T-helper 1 cell treated with Interleukin-12 subunit alpha and Interleukin-12 subunit beta and Interleukin-4 antibody, amounts not matched to agents 30 ng/mL and 1 ng/mL, for 36 hours (primary cell): ENCODE results near the gene PHRF1. TPM values are rescaled to one million over a fixed set of nuclear protein-coding genes. Genes with fewer than 3 reads are reported as not detected.

Experiments used
- intact Hi-C: fragments of 100-400 bp; cut with micrococcal nuclease; formaldehyde crosslinking; loops from one replicate; pipeline ENCODE4 v1.15.1; 2024
- total RNA-seq: library from RNA; stranded (reverse); gene quantifications from 2 replicates; pipeline ENCODE4 v1.2.3, GENCODE V29; 2022

The PHRF1 gene
- total RNA-seq, 1 donor from 2014 or later = 51.2 TPM

DNA sequence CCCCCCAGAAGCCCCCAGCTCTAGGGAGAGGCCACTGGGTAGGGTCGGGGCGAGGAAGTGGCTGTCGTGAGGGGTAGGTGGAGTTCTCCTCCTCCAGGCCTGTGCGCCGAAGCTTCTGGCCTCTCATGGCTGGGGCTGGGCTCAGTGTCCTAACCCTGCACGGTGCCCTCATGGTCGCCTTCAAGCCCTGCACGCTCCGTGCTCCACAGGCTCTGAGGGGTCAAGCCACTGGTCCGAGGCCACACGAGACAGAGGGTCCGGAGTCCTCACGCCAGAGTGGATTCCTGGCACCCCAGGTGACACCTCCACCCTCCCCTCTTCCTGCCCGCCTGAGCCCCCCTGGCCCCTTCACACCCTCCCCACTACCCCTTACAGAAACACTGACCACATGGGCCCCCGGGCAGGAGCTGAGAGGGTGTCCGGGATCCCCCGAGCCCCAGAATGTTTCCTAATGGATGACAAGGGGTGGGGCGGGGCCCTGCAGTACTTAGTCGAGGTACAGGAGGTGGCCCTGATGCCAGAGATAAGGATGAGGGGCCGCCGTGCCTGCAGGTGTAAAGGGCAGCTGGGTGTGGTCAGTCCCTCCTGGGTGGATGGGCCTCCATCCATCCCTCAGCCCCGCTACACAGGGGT lies 49.5 kb downstream of the PHRF1 start:
- intact Hi-C loops = no loop called here

DNA sequence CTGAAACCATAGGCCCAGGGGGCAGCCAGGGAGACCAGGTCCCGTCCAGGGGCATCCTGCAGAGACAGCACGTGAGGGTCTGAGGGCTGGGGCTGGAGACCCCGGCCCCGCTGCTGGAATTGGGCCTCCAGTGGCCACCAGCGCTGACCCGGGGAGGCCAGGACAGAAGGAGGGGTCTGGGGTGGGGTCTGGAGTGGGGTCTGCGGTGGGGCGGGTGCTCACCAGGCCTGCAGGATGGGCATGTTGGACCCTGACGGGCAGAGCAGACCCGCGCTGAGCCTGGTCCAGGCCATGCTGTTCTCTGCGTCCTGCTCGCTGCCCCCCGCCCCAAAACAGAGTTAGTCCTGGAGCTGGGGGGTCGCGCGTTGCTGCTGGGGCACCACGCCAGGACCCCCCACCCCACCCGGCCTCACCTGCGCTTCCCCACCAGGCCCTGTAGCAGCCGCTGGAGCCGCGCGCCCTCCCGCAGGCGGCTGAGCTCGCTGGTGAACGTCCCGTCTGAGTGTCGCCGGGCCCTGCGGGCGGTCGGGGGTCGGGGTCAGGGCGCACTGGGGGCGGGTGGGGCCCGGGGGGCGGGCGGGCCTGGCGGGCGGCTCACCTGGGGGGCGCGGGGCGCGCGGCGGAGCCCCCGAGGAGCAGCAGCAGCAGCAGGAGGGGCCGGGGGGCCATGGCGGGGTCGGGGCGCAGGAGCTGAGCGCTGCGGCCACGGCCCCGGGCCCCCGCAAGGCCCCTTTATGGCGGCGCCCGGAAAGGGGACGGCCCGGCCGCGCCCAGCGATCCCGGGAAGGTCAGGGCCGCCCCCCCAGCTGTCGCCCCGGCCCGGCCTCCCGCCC lies 50.4 kb downstream of the PHRF1 start, which contains the start of gene SCT:
Gene SCT (minus strand): TSS at position 707 of the 833 bp plus-strand sequence. CDS start 38 bp downstream, at position 669.
- intact Hi-C loops = no loop called here

DNA sequence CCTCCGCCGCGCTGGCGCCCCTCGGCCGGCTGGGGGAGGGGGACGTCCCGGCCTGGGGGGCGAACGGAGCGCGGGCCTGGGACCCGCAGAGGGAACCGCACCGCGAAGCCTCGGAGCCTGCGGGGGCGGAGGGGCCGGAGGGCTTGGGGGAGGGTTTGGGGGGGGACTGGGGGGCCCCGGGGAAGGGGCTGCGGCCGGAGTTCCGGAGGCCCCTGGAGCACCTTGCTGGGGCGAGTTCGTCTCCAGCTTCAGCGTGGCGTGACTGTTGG lies 51.0 kb downstream of the PHRF1 start:
- intact Hi-C loops = no loop called here

DNA sequence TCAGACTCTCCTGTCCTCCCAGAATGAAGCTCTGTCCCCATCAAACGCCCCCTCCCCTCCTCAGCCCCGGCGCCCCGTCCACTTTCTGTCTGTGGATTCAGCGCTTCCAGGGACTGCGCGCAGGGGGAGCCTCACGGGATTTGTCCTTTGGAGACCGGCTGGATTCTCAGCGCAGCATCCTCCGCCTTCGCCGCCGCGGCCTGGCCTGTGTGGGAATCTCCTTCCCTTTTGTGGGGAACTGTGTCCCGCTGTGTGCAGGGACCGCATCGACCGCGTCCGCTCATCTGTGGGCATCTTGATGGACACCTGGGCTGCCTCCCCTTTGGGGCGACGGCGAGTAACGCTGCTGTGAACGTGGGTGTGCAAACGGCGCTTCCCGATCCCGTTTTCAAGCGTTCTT lies 51.8 kb downstream of the PHRF1 start:
- intact Hi-C loops = no loop called here

DNA sequence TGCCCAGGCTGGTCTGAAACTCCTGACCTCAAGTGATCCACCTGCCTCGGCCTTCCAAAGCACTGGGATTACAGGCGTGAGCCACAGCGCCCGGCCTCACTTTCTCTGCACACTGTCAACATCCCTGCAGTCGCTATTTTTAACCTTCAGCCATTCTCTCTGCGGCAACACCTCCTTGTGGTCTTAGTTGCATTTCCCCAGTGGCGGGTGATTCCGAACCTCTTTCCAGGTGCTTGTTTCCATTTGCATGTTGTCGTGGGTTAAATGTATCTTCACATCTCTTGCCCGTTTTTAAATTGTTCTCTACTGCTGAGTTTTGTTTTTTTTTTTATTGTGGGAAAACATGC lies 52.9 kb downstream of the PHRF1 start:
- intact Hi-C loops = no loop called here

DNA sequence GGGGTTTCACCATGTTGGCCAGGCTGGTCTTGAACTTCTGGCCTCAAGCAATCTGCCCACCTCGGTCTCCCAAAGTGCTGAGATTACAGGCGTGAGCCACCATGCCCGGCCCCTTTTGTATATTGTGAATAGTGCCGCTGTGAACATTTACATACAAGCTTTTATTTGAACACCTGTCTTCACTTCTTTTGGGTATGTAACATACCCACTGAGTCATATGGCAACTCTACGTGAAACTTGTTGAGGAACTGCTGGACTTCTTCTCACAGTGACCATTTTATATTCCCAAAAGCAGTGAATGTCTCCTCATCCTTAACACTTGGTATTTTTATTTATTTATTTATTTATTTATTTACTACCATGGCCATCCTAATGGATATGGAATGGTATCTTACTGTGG lies 54.6 kb downstream of the PHRF1 start:
- intact Hi-C loops = no loop called here

DNA sequence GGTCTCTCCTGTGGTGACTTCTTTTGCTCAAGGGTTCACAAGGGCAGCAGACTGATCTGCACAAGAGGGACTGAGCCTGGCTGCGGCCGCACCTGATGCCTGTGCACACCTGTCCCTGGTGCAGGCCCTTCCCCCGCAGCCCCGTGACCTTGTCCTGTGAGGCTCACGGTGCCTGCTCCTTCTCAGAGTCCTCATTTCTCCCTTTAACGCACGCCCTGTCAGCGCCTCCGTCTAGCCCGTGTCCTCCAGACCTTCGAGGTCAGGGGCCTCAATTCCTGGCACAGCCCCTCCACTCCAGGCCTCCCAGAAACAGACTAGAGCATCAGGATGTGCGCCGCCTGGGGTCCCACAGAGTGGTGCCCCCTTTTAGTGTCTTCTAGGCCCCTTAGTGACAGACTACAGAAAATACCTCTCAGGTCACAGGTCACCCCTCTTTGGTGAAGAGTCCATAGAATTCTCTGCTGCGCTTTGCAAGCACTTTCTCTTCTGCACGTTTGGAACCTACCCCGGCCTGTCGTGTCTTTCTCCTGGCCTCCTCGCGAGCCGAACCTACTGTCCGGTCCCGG lies 59.8 kb downstream of the PHRF1 start:
- intact Hi-C loops = no loop called here

DNA sequence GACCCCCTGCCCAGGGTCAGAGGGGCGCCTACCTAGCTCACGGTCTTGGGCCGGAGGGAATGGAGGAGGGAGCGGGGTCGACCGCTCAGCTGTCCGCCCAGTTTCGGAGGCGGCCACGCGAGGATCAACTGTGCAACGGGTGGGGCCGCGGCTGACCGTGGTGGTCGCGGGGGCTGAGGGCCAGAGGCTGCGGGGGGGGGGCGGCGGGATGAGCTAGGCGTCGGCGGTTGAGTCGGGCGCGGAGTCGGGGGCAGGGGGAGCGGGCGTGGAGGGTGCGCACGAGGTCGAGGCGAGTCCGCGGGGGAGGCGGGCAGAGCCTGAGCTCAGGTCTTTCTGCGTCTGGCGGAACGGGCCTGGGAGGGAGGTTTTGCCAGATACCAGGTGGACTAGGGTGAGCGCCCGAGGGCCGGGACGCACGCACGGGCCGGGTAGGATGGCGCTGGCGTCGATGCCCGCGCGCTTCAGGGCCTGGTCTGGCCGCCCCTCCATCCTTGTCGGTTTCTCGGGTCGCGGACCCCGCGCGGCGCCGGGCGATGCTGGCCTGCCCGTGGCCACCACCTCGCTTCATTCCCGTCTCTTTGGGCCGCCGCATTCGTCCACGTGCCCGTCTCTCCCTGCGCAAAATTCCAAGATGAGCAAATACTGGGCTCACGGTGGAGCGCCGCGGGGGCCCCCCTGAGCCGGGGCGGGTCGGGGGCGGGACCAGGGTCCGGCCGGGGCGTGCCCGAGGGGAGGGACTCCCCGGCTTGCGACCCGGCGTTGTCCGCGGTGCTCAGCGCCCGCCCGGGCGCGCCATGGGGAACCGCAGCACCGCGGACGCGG lies 60.5 kb downstream of the PHRF1 start, which contains the start of gene DRD4:
Gene DRD4 (plus strand): TSS at position 759 of the 822 bp plus-strand sequence. CDS start 36 bp downstream, at position 795.
- intact Hi-C loops = no loop called here

DNA sequence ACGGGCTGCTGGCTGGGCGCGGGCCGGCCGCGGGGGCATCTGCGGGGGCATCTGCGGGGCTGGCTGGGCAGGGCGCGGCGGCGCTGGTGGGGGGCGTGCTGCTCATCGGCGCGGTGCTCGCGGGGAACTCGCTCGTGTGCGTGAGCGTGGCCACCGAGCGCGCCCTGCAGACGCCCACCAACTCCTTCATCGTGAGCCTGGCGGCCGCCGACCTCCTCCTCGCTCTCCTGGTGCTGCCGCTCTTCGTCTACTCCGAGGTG lies 61.0 kb downstream of the PHRF1 start:
- intact Hi-C loops = no loop called here

DNA sequence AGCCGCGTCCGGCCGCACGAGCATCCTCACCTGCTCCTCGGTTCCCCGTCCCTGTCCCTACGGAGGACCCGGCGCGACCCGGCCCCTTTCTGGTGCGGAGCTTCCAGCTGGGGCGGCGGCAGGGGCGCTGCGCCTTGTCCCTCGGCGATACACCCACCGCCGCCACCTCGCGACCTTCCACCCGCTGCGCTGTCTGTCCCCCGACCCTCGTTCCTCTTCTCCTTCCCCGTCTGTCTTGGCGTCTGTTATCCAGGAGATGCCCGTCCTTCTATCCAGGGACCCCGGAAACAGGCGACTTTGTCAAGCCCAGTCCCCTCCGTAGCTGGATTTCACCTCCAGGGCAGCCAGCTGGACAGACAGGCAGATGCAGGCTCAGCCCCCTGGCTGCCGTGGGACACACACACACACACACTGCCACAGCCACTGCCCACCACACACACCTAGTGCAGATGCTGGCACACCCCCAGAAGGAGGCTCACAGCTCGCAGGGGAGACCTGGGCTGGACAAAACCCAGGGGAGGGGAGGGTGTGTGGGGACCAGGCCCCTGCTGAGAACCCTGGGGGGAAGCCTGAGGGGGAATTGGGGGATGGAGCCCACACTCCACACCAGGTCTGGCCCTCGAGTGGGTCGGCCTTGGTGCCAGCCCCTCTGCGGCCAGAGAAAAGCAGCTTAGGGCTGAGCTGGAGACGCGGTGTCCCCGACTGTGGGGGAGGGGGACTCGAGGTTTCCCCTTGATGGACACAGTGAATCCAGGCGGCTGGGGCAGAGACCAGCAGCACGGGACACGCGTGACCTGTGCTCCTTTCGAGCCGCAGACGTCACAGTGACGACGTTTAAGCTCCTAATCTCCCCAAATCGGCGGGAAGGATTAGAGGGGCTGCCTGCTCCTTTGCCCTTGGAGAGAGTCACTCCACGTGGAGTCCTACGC lies 61.6 kb downstream of the PHRF1 start:
- intact Hi-C loops = no loop called here

DNA sequence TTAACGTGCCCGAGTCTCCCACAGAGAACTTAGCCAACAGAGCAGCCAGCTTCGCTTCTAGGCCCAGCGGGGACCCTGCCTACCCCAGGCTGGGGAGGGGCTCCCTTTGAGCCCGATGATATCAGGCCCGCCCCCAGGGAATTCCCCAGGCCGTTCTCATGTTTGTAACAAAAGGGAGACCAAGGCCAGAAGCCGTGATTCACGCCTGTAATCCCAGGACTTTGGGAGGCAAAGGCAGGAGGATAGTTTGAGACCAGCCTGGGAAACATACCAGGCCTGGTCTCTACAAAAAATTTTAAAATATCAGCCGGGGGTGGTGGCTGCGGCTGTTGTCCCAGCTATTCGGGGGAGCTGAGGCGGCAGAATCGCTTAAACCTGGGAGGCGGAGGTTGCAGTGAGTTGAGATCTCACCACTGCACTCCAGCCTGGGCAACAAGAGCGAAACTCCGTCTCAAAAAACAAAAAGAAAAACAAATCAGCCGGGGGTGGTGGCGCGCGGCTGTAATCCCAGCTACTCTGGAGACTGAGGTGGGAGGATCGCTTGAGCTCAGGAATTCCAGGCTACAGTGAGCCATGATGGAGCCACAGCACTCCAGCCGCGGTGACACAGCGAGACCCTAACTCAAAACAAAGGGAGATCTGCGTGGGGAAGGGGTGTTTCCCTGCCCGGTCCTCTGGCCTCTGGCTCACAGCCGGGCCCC lies 62.5 kb downstream of the PHRF1 start:
- intact Hi-C loops = no loop called here

DNA sequence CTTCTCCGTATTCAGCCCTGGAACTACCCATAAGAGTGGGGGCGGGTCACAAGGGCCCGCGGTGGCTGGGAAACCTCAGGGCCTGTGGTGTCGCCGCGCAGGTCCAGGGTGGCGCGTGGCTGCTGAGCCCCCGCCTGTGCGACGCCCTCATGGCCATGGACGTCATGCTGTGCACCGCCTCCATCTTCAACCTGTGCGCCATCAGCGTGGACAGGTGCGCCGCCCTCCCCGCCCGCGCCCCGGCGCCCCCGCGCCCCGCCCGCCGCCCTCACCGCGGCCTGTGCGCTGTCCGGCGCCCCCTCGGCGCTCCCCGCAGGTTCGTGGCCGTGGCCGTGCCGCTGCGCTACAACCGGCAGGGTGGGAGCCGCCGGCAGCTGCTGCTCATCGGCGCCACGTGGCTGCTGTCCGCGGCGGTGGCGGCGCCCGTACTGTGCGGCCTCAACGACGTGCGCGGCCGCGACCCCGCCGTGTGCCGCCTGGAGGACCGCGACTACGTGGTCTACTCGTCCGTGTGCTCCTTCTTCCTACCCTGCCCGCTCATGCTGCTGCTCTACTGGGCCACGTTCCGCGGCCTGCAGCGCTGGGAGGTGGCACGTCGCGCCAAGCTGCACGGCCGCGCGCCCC lies 63.2 kb downstream of the PHRF1 start:
- intact Hi-C loops = no loop called here

DNA sequence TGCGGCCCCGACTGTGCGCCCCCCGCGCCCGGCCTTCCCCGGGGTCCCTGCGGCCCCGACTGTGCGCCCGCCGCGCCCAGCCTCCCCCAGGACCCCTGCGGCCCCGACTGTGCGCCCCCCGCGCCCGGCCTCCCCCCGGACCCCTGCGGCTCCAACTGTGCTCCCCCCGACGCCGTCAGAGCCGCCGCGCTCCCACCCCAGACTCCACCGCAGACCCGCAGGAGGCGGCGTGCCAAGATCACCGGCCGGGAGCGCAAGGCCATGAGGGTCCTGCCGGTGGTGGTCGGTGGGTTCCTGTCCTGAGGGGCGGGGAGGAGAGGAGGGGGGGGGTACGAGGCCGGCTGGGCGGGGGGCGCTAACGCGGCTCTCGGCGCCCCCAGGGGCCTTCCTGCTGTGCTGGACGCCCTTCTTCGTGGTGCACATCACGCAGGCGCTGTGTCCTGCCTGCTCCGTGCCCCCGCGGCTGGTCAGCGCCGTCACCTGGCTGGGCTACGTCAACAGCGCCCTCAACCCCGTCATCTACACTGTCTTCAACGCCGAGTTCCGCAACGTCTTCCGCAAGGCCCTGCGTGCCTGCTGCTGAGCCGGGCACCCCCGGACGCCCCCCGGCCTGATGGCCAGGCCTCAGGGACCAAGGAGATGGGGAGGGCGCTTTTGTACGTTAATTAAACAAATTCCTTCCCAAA lies 63.9 kb downstream of the PHRF1 start:
- intact Hi-C loops = no loop called here

DNA sequence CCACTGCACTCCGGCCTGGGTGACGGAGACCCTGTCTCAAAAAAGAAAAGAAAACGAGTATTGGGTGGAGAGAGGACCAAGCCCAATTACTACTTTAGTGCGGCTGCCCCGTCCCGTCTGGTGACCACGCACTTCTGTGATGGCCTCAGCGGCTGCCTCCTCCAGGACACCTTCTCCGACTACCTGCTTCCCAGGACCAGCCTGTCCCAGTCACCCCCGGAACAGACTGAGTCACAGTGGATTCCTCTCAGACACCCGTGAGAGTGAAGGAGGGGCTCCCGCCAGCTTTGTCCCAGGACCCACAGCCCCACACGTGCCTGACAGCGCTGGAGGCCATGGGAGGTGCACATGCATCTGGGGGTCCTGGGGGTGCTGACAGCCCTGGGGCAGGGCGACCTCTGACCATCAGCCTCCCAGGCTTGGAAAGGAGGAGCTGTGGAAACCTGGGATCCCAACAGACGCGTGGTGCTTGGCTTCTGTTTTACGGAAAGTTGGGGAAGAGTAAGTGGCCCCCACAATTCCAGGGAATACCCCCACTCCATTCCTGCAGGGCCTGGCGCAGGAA lies 65.6 kb downstream of the PHRF1 start:
- intact Hi-C loops = no loop called here

DNA sequence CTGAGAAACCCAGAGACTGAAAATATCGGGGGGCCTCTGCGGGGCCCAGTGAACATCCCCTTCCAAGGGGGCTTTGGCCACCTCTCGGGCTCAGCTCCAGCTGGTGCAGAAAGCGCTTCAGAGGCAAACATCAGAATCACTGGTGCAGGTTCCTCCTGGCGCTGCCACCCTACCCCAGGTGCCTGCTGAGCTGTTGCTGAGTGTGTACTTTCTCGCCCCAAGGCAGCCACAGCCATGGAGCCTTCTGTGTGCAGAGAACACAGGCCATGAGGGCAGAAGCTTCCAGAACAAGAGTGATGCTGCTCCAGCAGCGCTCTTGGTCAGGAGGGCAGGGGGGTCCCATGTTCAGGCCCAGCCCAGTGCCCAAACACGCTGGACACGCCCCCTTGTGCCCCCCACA lies 67.1 kb downstream of the PHRF1 start:
- intact Hi-C loops = no loop called here

DNA sequence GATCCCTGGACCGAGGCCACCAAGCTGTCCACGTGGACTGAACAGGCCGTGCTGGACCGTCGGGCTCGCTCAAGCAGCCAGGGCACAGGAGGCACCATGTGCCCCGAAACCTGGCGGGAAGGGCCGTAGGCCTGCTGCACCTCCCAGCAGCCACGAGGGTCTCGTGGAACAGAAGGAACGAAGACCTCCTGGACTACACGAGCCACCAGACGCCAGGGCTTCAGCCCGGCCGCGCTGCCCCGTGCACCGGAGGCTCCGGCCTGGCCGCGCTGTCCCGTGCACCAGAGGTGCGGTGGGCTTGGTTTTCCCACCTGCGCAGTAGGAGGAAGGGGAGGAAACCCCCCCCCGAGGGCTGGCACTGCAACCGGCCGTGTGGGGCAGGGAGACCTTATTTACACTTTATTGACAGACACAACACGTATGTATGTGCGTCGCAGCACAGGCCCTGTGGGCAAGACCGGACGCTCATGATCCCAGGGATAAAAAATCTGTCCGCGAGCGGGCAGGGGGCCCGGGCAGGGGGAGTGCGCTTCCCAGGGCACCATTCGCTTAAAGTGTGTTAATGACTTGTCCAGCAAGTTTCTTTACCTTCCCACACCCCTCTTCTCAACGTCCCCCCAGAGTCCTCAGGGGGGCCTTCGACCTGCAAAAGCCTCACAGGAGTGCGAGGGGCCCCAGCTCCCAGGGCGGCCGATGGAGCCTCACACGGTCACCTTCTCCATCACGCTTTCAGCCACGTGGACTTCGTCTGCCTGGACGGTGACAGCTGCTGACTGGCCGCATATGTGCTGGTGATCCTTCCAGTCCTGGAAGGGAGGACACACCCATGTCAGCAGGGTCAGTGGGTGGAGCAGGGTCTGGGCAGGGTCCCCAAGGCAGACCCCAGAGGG lies 67.8 kb downstream of the PHRF1 start:
- intact Hi-C loops = no loop called here

DNA sequence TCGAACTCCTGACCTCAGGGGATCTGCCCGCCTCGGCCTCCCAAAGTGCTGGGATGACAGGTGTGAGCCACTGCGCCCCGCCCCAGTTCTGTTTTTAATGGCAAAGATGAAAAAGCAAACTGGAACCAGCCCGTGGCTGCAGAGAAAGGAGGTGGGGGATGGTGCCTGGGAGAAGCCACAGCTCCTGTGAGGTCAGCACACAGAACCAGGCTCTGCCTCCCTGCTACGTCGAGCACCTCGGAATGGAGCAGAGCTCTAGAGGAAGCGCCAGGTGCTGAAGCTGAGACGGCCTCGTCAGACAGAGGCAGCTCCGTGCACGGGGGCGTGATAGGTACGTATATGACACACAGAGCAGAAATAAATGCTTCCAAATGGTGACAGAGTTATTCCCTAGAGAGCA lies 69.3 kb downstream of the PHRF1 start:
- intact Hi-C loops = no loop called here

DNA sequence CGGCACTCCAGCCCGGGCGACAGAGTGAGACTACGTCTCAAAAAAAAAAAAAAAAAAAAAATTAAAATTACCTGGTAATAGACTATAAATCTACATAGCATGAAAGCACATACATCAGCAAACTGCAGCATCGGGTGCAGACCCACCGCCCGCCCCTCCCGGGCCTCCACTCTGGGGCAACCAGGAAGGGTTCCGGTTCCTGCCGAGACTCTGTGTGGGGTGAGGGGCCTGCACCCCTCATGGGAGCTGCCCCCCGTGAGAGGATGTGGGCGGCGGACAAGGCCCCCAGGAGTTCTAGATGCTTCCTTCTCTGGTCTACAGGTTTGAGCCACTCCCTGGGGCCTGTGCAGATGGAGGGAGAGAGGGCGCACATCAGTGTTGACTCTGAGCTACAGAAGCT lies 69.9 kb downstream of the PHRF1 start:
- intact Hi-C loops = no loop called here
